Activated CD8-positive, alpha-beta T cell treated with anti-CD3 and anti-CD28 coated beads, Interleukin-2, amount 10 ng/mL, durations not matched to agents 7 days and 5 days (primary cell): ENCODE results near the gene AURKB. TPM values are rescaled to one million over a fixed set of nuclear protein-coding genes. Genes with fewer than 3 reads are reported as not detected.

ENCODE experiments used
- ATAC-seq: fragments of 150-1000 bp; cut with Tn5 transposase; one replicate; pipeline ENCODE4 v1.10.0; 2021; ENCODE audit warnings: moderate library complexity
- CTCF ChIA-PET: fragments of 350-600 bp; sonication (Branson Sonifier 250); formaldehyde crosslinking; loops from one replicate; lab custom pipeline; 2021; ENCODE audit warnings: antibody characterized with exemption; lab: Charles Lee
- POLR2A ChIA-PET: fragments of 350-600 bp; sonication (Branson Sonifier 250); formaldehyde crosslinking; loops from one replicate; lab custom pipeline; 2021; ENCODE audit warnings: antibody characterized with exemption; lab: Charles Lee
- DNase-seq: peaks from one replicate; pipeline ENCODE4 v3.0.0-alpha.2; 2020
- H3K27ac Mint-ChIP-seq: one replicate; pipeline ENCODE4 v1.8.0; 2021; ENCODE audit warnings: mild to moderate bottlenecking, mixed read lengths
- H3K27me3 Mint-ChIP-seq: one replicate; pipeline ENCODE4 v1.8.0; 2021; ENCODE audit warnings: low read depth, mixed read lengths
- H3K36me3 Mint-ChIP-seq: one replicate; pipeline ENCODE4 v1.8.0; 2021; ENCODE audit warnings: low read depth, mixed read lengths
- H3K4me1 Mint-ChIP-seq: one replicate; pipeline ENCODE4 v1.8.0; 2021; ENCODE audit warnings: low read depth, mixed read lengths
- H3K4me3 Mint-ChIP-seq: one replicate; pipeline ENCODE4 v1.8.0; 2021; ENCODE audit warnings: mild to moderate bottlenecking, mixed read lengths
- H3K9me3 Mint-ChIP-seq: one replicate; pipeline ENCODE4 v1.8.0; 2022; ENCODE audit warnings: mixed read lengths; ENCODE audit not compliant: insufficient read depth
- total RNA-seq, 2 experiments: library from RNA; stranded (reverse); gene quantifications; one replicate each; pipeline ENCODE4 v1.2.3, GENCODE V29; 2021

AURKB gene
- total RNA-seq, 2 experiments from 2014 or later, result 182 to 210 TPM

DNA sequence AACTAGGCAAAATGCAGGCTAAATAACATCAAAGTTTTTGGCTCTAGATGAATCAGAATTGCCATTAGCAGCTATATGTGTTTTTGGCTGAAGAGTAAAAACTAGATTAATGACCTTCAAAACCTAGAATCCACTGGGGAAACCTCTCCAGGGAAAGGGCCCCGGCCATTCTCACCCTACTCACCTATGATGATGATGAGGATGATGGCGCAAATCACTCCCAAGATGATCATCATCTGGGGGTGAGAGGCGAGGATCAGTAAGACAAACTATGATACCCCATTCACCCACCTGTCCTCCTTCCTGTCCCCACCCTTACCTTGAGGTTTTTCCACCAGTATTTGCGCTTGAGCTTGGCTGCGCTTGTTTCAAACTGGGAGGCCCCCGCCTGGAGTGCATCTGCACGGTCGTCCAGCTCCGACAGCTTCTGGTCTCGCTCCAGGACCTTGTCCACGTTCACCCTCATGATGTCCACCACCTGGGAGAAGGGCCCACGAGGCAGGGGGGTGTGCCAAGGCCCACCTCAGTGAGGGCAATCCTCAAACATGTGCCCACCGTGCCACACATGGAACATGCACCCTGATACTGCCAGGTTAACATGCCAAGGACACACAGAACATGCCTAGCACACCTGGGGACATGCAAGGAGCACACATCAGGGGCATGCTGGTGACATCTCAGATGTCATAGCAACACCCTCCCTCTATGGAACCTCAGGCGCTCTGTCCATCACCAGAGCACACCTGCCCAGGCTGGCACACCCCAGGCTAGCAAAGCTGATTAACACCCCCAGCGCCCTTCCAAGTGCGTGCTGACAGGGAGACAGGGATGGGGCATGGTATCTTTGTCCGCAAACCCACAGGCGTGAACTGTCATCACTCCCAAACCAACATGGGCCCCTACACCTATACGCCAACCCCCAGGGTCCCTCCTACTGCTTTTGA lies 48.8 kb downstream of the AURKB start:
- ChIA-PET CTCF (interaction anchor here (0.7 to 14.0 kb wide), 6 partner anchors 23 to 216 kb away, joined by 3 to 165 read pairs (median 6); partner anchors contain the start of gene ALOXE3), POLR2A (interaction anchor here (0.6 to 8.3 kb wide), 8 partner anchors 12 to 59 kb away, joined by 3 to 343 read pairs (median 4); partner anchors contain the start of genes HES7 and TMEM107)
- Mint-ChIP-seq H3K4me3 (peak overlapping the region; percentile 79), H3K27ac (peak overlapping the region; percentile 93), H3K27me3 (no peaks in the 10 kb centered on the region), H3K9me3 (no peaks in the 10 kb centered on the region), H3K36me3 (peaks cover 35% of the 10 kb centered on the region), H3K4me1 (peaks cover 59% of the 10 kb centered on the region)
- no peak for DNase-seq
- ATAC-seq, result no peak

DNA sequence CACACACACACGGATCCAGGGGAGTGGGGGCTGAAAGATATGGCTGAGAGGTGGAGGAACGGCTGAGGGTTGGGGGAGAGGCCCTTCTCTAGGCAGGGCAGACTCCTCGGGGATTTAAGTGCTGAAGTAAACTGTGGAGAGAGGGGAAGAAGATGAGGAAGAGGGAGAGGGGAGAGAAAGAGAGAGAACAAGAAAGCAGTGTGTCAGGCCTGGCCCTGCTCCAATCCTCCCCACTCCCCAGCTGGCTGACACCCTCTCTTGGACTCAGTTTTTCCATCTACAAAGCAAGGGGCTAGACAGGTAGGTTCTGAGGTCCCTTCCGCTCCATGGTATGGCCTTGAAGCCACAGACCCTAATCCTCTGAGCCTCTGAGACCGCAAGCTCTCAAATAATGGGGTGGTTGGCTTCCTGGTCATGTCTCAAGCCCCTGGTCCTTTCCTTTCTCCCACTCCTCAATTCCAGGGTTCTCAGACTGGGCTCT lies 49.6 kb downstream of the AURKB start:
- no peak for DNase-seq
- peak overlapping the region; percentile 93 for H3K27ac Mint-ChIP-seq
- no peak for ATAC-seq
- no peaks in the 10 kb centered on the region for H3K27me3 Mint-ChIP-seq
- H3K4me1 Mint-ChIP-seq, result peaks cover 59% of the 10 kb centered on the region
- peaks cover 34% of the 10 kb centered on the region for H3K36me3 Mint-ChIP-seq
- POLR2A ChIA-PET, result interaction anchor here (0.6 to 8.3 kb wide), 6 partner anchors 13 to 60 kb away, joined by 4 to 343 read pairs (median 4); partner anchors contain the start of genes HES7 and TMEM107
- CTCF ChIA-PET, result interaction anchor here (0.7 to 14.0 kb wide), 6 partner anchors 23 to 217 kb away, joined by 3 to 165 read pairs (median 6); partner anchors contain the start of gene ALOXE3
- H3K9me3 Mint-ChIP-seq, result no peaks in the 10 kb centered on the region
- H3K4me3 Mint-ChIP-seq, result peak overlapping the region; percentile 79

- H3K27me3 Mint-ChIP-seq, result no peaks in the 10 kb centered on the region
- ChIA-PET POLR2A (interaction anchor here (8.3 kb wide), 1 partner anchor 14 kb away, joined by 343 read pairs; no protein-coding TSS in a partner anchor), CTCF (interaction anchor here (1.1 to 14.0 kb wide), 5 partner anchors 22 to 217 kb away, joined by 3 to 165 read pairs (median 7); partner anchors contain the start of gene ALOXE3)
- H3K4me1 Mint-ChIP-seq, result peaks cover 58% of the 10 kb centered on the region
- H3K27ac Mint-ChIP-seq, result peak overlapping the region; percentile 93
- DNase-seq (no peak), ATAC-seq (no peak)
- no peak overlapping the region for H3K4me3 Mint-ChIP-seq
- H3K36me3 Mint-ChIP-seq, result peaks cover 34% of the 10 kb centered on the region
- H3K9me3 Mint-ChIP-seq, result no peaks in the 10 kb centered on the region
Observed at GRCh38 chr17:8160224-8160577, 50.2 kb downstream of the AURKB start.

DNA sequence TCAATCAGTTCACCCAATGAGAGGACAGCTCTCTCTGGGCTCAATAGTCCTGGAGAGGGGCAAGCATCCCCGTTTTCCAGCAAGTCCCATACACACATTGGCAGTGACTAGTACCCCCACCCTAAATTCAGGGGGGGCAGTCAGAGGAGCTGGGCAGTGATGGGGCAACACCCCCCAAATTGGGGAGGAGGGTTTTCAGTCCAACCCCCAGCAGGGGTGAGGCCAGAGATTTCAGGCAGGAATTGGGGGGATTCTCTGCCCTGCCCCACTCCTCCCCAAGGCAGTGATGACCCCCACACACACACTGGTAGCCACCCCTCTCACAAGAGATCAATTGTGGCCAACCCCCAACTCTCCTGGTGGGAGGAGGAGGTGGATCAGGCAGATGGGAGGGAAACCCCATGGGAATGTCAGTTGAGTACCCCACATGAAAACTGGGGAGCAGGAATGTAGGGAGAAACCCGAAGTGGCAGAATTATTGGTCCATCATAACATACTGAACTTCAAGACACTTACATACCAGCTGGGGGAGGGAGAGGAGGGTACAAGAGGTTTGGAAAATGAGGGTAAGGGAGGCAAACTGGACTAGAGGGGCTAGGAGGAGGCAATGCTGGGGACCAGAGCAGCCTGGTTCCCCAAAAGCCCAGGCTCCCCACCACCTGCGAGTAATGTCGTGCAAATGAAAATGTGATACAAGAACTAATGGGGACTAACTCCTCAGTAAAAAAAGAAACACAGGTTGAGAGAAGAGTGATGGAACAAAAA lies 50.7 kb downstream of the AURKB start:
- H3K36me3 Mint-ChIP-seq, result peaks cover 34% of the 10 kb centered on the region
- H3K27me3 Mint-ChIP-seq, result no peaks in the 10 kb centered on the region
- H3K27ac Mint-ChIP-seq, result peak overlapping the region; percentile 72
- peaks cover 52% of the 10 kb centered on the region for H3K4me1 Mint-ChIP-seq
- H3K9me3 Mint-ChIP-seq, result no peaks in the 10 kb centered on the region
- DNase-seq (no peak), ATAC-seq (no peak)
- CTCF ChIA-PET, result interaction anchor here (0.8 to 14.0 kb wide), 8 partner anchors 8 to 99 kb away, joined by 3 to 165 read pairs (median 7); partner anchors contain the start of genes ALOXE3 and HES7
- POLR2A ChIA-PET, result interaction anchor here (0.6 to 8.3 kb wide), 4 partner anchors 9 to 741 kb away, joined by 3 to 343 read pairs (median 4); no protein-coding TSS in a partner anchor
- peak overlapping the region; percentile 27 for H3K4me3 Mint-ChIP-seq

DNA sequence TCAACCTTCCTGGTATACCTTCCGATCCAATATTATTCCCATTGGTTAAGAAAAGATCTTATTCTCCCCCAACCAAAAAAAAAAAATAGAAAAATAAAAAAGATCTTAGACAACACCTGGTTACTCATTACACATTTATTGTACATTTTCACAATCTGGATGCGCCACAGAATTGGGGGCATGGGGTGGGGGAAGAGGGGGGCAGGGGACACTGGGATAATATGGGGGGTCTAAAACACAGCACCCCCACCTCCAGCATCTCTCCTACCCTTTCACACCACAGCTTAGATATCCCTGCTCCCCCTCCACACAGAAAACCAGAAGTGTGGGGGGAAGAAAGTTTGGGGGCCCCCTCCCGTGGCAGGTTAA lies 51.4 kb downstream of the AURKB start:
- no peaks in the 10 kb centered on the region for H3K27me3 Mint-ChIP-seq
- ATAC-seq (no peak), DNase-seq (no peak)
- POLR2A ChIA-PET, result interaction anchor here (0.6 to 8.3 kb wide), 4 partner anchors 15 to 39 kb away, joined by 4 to 343 read pairs (median 6); no protein-coding TSS in a partner anchor
- peaks cover 36% of the 10 kb centered on the region for H3K36me3 Mint-ChIP-seq
- peak overlapping the region; percentile 87 for H3K27ac Mint-ChIP-seq
- H3K4me3 Mint-ChIP-seq, result no peak overlapping the region
- peaks cover 46% of the 10 kb centered on the region for H3K4me1 Mint-ChIP-seq
- no peaks in the 10 kb centered on the region for H3K9me3 Mint-ChIP-seq
- CTCF ChIA-PET, result interaction anchor here (0.7 to 14.0 kb wide), 13 partner anchors 8 to 65 kb away, joined by 3 to 165 read pairs (median 4); partner anchors contain the start of genes ALOXE3 and HES7

DNA sequence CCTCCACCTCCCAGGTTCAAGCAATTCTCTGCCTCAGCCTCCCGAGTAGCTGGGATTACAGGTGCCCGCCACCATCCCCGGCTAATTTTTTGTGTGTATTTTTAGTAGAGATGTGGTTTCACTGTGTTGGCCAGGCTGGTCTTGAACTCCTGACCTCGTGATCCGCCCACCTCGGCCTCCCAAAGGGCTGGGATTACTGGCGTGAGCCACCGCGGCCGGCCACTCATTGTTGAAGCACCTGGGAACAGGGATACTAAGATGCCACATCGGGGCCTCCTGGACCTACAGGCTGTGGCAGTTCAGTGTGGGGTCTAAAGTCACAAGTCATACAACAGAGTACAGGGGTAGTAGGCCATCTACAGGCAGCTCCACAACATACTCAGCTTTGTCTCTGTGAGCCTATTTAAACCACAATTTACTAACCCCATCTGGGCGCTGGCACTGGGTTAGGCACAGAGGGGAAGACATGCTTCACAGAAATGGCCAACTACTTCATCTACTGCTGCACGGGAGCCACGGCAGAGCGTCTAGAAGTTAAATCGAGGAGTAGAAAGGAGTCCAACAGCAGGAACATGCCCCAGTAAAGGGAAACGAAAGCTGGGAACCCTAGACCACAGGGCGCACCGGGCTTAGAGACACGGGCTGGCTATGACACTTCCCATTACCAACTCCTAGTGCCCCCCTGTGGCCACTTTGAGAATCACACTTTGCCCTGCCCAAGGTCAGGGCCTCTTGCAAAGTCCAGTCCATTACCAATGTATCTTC lies 51.9 kb downstream of the AURKB start:
- peaks cover 40% of the 10 kb centered on the region for H3K4me1 Mint-ChIP-seq
- peak overlapping the region; percentile 87 for H3K27ac Mint-ChIP-seq
- H3K36me3 Mint-ChIP-seq, result peaks cover 37% of the 10 kb centered on the region

GRCh38 chr17:8156246-8156992 lies 54.0 kb downstream of the AURKB start:
- peaks cover 36% of the 10 kb centered on the region for H3K4me1 Mint-ChIP-seq
- H3K27me3 Mint-ChIP-seq, result no peaks in the 10 kb centered on the region
- ATAC-seq, result peak; percentile 82
- H3K36me3 Mint-ChIP-seq, result peaks cover 31% of the 10 kb centered on the region
- ChIA-PET POLR2A (interaction anchor here (0.7 to 8.1 kb wide), 24 partner anchors 8 to 700 kb away, joined by 3 to 164 read pairs (median 6); partner anchors contain the start of genes ALOXE3, AURKB, BORCS6 and CTC1), CTCF (interaction anchor here (0.8 to 14.0 kb wide), 10 partner anchors 13 to 144 kb away, joined by 3 to 165 read pairs (median 5); partner anchors contain the start of genes ALOXE3 and HES7)
- DNase-seq, result peak; percentile 100
- no peaks in the 10 kb centered on the region for H3K9me3 Mint-ChIP-seq
- H3K27ac Mint-ChIP-seq, result no peak overlapping the region
- no peak overlapping the region for H3K4me3 Mint-ChIP-seq

More for the DNA sequence above, 51.9 kb downstream of the AURKB start:
- POLR2A ChIA-PET, result interaction anchor here (0.6 to 8.3 kb wide), 6 partner anchors 12 to 40 kb away, joined by 3 to 343 read pairs (median 4); no protein-coding TSS in a partner anchor
- CTCF ChIA-PET, result interaction anchor here (0.7 to 14.0 kb wide), 16 partner anchors 9 to 169 kb away, joined by 3 to 165 read pairs (median 4); partner anchors contain the start of genes ALOXE3 and HES7
- ATAC-seq (no peak), DNase-seq (peak; percentile 93)
- H3K4me3 Mint-ChIP-seq, result peak overlapping the region; percentile 2
- no peaks in the 10 kb centered on the region for H3K9me3 Mint-ChIP-seq
- H3K27me3 Mint-ChIP-seq, result no peaks in the 10 kb centered on the region

- H3K36me3 Mint-ChIP-seq, result peaks cover 26% of the 10 kb centered on the region
- H3K9me3 Mint-ChIP-seq, result no peaks in the 10 kb centered on the region
- H3K4me1 Mint-ChIP-seq, result peaks cover 32% of the 10 kb centered on the region
- ATAC-seq (no peak), DNase-seq (no peak)
- ChIA-PET POLR2A (interaction anchor here (0.6 to 8.1 kb wide), 24 partner anchors 8 to 701 kb away, joined by 3 to 164 read pairs (median 6); partner anchors contain the start of genes ALOXE3, BORCS6, CTC1 and HES7), CTCF (interaction anchor here (0.8 to 14.0 kb wide), 7 partner anchors 12 to 95 kb away, joined by 3 to 165 read pairs (median 5); partner anchors contain the start of genes ALOXE3 and HES7)
- no peak overlapping the region for H3K27ac Mint-ChIP-seq
- H3K4me3 Mint-ChIP-seq, result no peak overlapping the region
- no peaks in the 10 kb centered on the region for H3K27me3 Mint-ChIP-seq
Observed at GRCh38 chr17:8155996-8156245, 54.5 kb downstream of the AURKB start.

DNA sequence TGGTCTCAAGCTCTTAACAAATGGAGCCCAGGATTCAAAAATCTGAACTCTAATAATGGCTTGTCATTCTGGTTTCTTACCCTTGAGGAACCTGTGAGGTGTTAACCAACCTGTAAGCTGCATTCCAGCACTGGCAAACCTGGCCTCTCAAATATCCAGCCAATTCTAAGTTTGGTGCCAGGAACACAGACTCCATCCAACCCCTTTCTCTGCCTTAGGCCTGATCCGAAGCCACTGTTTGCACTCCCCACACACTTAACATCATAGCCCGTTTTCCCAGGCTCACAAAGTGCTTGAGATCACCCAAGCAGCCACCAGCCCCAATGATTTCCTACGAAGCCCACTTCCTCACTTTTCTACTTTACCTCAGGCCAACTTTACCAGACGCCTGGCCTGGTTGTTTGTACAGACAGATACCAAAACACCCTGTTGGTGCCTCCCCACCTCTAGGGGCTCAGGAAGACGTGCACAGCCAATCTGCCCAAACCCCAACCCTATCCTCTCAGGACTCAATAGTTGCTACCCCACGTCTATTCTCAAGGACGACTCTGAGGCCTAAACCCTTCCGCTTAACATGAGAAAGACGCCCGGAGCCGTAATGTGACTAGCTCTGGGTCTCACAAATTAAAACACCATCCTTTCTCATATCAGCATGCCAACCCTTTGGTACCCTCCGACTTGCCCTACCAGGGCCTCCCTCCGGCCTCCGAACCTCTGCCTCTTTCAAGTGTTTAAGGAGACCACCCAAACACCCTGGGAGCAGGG lies 55.0 kb downstream of the AURKB start:
- peaks cover 32% of the 10 kb centered on the region for H3K4me1 Mint-ChIP-seq
- no peak for DNase-seq
- POLR2A ChIA-PET, result interaction anchor here (0.6 to 8.1 kb wide), 23 partner anchors 8 to 701 kb away, joined by 3 to 164 read pairs (median 7); partner anchors contain the start of genes ALOXE3, BORCS6, CTC1 and HES7
- no peak overlapping the region for H3K4me3 Mint-ChIP-seq
- no peak overlapping the region for H3K27ac Mint-ChIP-seq
- H3K9me3 Mint-ChIP-seq, result no peaks in the 10 kb centered on the region
- H3K27me3 Mint-ChIP-seq, result no peaks in the 10 kb centered on the region
- ATAC-seq, result no peak
- peaks cover 21% of the 10 kb centered on the region for H3K36me3 Mint-ChIP-seq
- CTCF ChIA-PET, result interaction anchor here (0.8 to 14.0 kb wide), 6 partner anchors 9 to 35 kb away, joined by 3 to 165 read pairs (median 7); partner anchors contain the start of gene ALOXE3
